CD4-positive, alpha-beta T cell (primary cell): ENCODE measurements around the gene PLXDC1. TPM values are rescaled to one million over a fixed set of nuclear protein-coding genes. Genes with fewer than 3 reads are reported as not detected.
"Not testable (repeated sequence)": the region's sequence is repeated elsewhere in the genome, so short reads cannot be mapped to it uniquely, and the experiment has no call there.

ENCODE experiments used
- ATAC-seq: fragments of 200-7000 bp; cut with Tn5 transposase; one replicate; pipeline ENCODE4 v1.10.0; 2022; ENCODE audit warnings: mild to moderate bottlenecking; ENCODE audit not compliant: poor library complexity
- CTCF ChIA-PET: fragments of 350-600 bp; sonication (Branson Sonifier 250); formaldehyde crosslinking; loops from one replicate; lab custom pipeline; 2021; ENCODE audit warnings: antibody characterized with exemption, inconsistent platforms; lab: Charles Lee
- POLR2A ChIA-PET: fragments of 350-600 bp; sonication (Branson Sonifier 250); formaldehyde crosslinking; loops from one replicate; lab custom pipeline; 2021; ENCODE audit warnings: antibody characterized with exemption, inconsistent platforms; lab: Charles Lee
- DNase-seq, 14 experiments: peaks; one replicate each; pipeline ENCODE4 v3.0.0-alpha.2; 2013 to 2020; ENCODE audit warnings: mixed read lengths in 2 of 14
- H3K27ac ChIP-seq, 2 donors: one replicate each; pipeline versions ENCODE4 v1.5.1 to v1.7.0; 2013; ENCODE audit warnings: low read length in 2 of 2, low read depth in 1 of 2, mild to moderate bottlenecking in 1 of 2
- H3K27me3 ChIP-seq, 2 experiments: 1 replicate in 1 of 2; 2 replicates in 1 of 2; pipeline versions ENCODE4 v1.6.1 to v1.7.0; 2013; ENCODE audit warnings: low read length in 2 of 2, control low read depth in 1 of 2, mild to moderate bottlenecking in 1 of 2, moderate library complexity in 1 of 2; ENCODE audit not compliant: insufficient read depth in 2 of 2, control insufficient read depth in 1 of 2
- H3K36me3 ChIP-seq: one replicate; pipeline ENCODE4 v1.6.1; 2013; ENCODE audit warnings: low read length, control low read depth; ENCODE audit not compliant: insufficient read depth
- H3K4me1 ChIP-seq: one replicate; pipeline ENCODE4 v1.6.1; 2013; ENCODE audit warnings: low read length, control low read depth; ENCODE audit not compliant: insufficient read depth
- H3K4me3 ChIP-seq: one replicate; pipeline ENCODE4 v1.5.1; 2013; ENCODE audit warnings: mild to moderate bottlenecking, low read length, moderate library complexity
- H3K9me3 ChIP-seq, 2 experiments: 1 replicate in 1 of 2; 2 replicates in 1 of 2; pipeline versions ENCODE4 v1.6.1 to v1.7.0; 2013; ENCODE audit warnings: low read length in 2 of 2, mild to moderate bottlenecking in 2 of 2, control low read depth in 1 of 2, moderate library complexity in 1 of 2; ENCODE audit not compliant: control insufficient read depth in 1 of 2, insufficient read depth in 1 of 2
- H3K27ac Mint-ChIP-seq: one replicate; pipeline ENCODE4 v1.8.0; 2020; ENCODE audit warnings: mixed read lengths
- H3K27me3 Mint-ChIP-seq: one replicate; pipeline ENCODE4 v1.8.0; 2021; ENCODE audit warnings: mixed read lengths
- H3K36me3 Mint-ChIP-seq: one replicate; pipeline ENCODE4 v1.8.0; 2021; ENCODE audit warnings: low read depth, mixed read lengths
- H3K4me1 Mint-ChIP-seq: one replicate; pipeline ENCODE4 v1.8.0; 2021; ENCODE audit warnings: low read depth, mixed read lengths
- H3K4me3 Mint-ChIP-seq: one replicate; pipeline ENCODE4 v1.8.0; 2020; ENCODE audit warnings: mild to moderate bottlenecking, mixed read lengths
- H3K9me3 Mint-ChIP-seq: one replicate; pipeline ENCODE4 v1.8.0; 2020; ENCODE audit warnings: mixed read lengths
- CTCF ChIP-seq: fragments of 200-600 bp; IDR thresholded peaks from one replicate; pipeline ENCODE4 v1.8.0; 2022; ENCODE audit warnings: antibody characterized with exemption, mild to moderate bottlenecking
- intact Hi-C, 2 experiments: fragments of 100-400 bp; cut with DNase I in 1 of 2; cut with micrococcal nuclease in 1 of 2; formaldehyde crosslinking; loops; one replicate each; pipeline versions ENCODE4 v1.15.1 to v1.9.0; 2023 to 2025; cut with DNase I, micrococcal nuclease
- total RNA-seq, 174 experiments: library from RNA in 2 of 174; stranded (reverse) in 2 of 174; gene quantifications; one replicate each; pipeline ENCODE4 v1.2.3 and lab custom pipeline; 2021 to 2026

PLXDC1 gene
- total RNA-seq, 2 experiments from 2014 or later, result 66.7 to 67.6 TPM

GRCh38 chr17:39051001-39051585, 100.3 kb downstream of the PLXDC1 start:
- Histone ChIP-seq H3K9me3 (peaks cover 23 to 26% of the 10 kb centered on the region in 2 experiments), H3K36me3 (no peaks in the 10 kb centered on the region), H3K27ac (no peak overlapping the region), H3K4me1 (no peaks in the 10 kb centered on the region), H3K4me3 (no peak overlapping the region), H3K27me3 (peaks cover 0 to 3% of the 10 kb centered on the region in 2 experiments)
- CTCF ChIA-PET, result no interaction called here
- Mint-ChIP-seq H3K4me3 (no peak overlapping the region), H3K4me1 (no peaks in the 10 kb centered on the region), H3K27ac (no peak overlapping the region), H3K27me3 (no peaks in the 10 kb centered on the region), H3K36me3 (peaks cover 5% of the 10 kb centered on the region), H3K9me3 (peaks cover 6% of the 10 kb centered on the region)
- no peak for TF ChIP-seq CTCF
- POLR2A ChIA-PET, result no interaction called here
- ATAC-seq (no peak), DNase-seq (no peak)
- intact Hi-C loops, result no loop called here

GRCh38 chr17:39045948-39046679, 105.3 kb downstream of the PLXDC1 start:
- no peak overlapping the region for H3K4me3 Mint-ChIP-seq
- Histone ChIP-seq H3K4me3 (no peak overlapping the region), H3K4me1 (no peaks in the 10 kb centered on the region), H3K36me3 (no peaks in the 10 kb centered on the region), H3K27ac (no peak overlapping the region), H3K27me3 (peaks cover 0 to 2% of the 10 kb centered on the region in 2 experiments), H3K9me3 (peaks cover 27 to 35% of the 10 kb centered on the region in 2 experiments)
- H3K36me3 Mint-ChIP-seq, result peaks cover 5% of the 10 kb centered on the region
- intact Hi-C loops, result no loop called here
- H3K4me1 Mint-ChIP-seq, result no peaks in the 10 kb centered on the region
- CTCF ChIA-PET, result no interaction called here
- H3K27ac Mint-ChIP-seq, result no peak overlapping the region
- no peak for ATAC-seq
- POLR2A ChIA-PET, result no interaction called here
- peaks cover 6% of the 10 kb centered on the region for H3K9me3 Mint-ChIP-seq
- no peak for TF ChIP-seq CTCF
- no peak for DNase-seq
- H3K27me3 Mint-ChIP-seq, result no peaks in the 10 kb centered on the region

- Mint-ChIP-seq H3K27me3 (peaks cover 9% of the 10 kb centered on the region), H3K27ac (no peak overlapping the region), H3K9me3 (no peaks in the 10 kb centered on the region), H3K36me3 (no peaks in the 10 kb centered on the region), H3K4me1 (no peaks in the 10 kb centered on the region), H3K4me3 (no peak overlapping the region)
- ChIA-PET CTCF (no interaction called here), POLR2A (interaction anchor here (0.7 kb wide), 1 partner anchor 20 kb away, joined by 4 read pairs; no protein-coding TSS in a partner anchor)
- DNase-seq, result no peak
- Histone ChIP-seq H3K9me3 (no peaks in the 10 kb centered on the region), H3K27me3 (no peaks in the 10 kb centered on the region), H3K36me3 (no peaks in the 10 kb centered on the region), H3K27ac (no peak overlapping the region), H3K4me1 (no peaks in the 10 kb centered on the region), H3K4me3 (no peak overlapping the region)
- TF ChIP-seq CTCF, result no peak
- intact Hi-C loops, result no loop called here
- no peak for ATAC-seq
Observed at GRCh38 chr17:39036009-39036408, 115.4 kb downstream of the PLXDC1 start.

- H3K36me3 ChIP-seq, H3K4me1 Mint-ChIP-seq, H3K4me3 ChIP-seq, DNase-seq, H3K36me3 Mint-ChIP-seq, ATAC-seq, H3K4me3 Mint-ChIP-seq, H3K27me3 ChIP-seq, CTCF ChIA-PET, H3K9me3 ChIP-seq, H3K4me1 ChIP-seq, H3K9me3 Mint-ChIP-seq, H3K27ac Mint-ChIP-seq, intact Hi-C loops, H3K27ac ChIP-seq: not testable (repeated sequence)
- peaks cover 10% of the 10 kb centered on the region for H3K27me3 Mint-ChIP-seq
- POLR2A ChIA-PET, result interaction anchor here (0.7 kb wide), 1 partner anchor 21 kb away, joined by 4 read pairs; no protein-coding TSS in a partner anchor
Observed at GRCh38 chr17:39035578-39035977, 115.9 kb downstream of the PLXDC1 start.
